HG03565 (cell line): ENCODE results near the gene NR6A1.

Experiments
- ATAC-seq: cut with Tn5 transposase; IDR thresholded peaks from one replicate; pipeline ENCODE4 v1.9.1; 2021; ENCODE audit warnings: mild to moderate bottlenecking, moderate library complexity; ENCODE audit not compliant: unreplicated experiment

The NR6A1 gene

GRCh38 chr9:124730772-124731171, 40.3 kb downstream of the NR6A1 start:
- no peak for ATAC-seq

DNA sequence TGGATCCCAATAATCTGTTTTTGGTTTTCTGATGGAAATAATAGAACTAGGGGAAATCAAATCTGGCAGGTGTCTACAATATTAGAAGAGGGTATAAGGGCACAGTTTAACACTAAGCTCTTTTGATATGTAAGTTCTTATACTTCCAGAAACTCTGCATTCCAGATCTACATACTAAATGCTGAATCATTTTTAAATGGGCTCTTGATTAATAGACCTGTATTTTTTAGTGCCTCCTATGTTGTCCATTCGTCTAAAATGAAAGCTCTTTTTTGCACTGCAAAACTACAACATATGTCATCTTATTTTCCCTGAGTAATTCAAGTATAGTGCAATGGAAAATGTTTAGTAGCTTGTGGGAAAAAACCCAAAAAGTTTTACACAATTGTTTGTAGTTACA, 44.2 kb downstream of the NR6A1 start:
- ATAC-seq = no peak

DNA sequence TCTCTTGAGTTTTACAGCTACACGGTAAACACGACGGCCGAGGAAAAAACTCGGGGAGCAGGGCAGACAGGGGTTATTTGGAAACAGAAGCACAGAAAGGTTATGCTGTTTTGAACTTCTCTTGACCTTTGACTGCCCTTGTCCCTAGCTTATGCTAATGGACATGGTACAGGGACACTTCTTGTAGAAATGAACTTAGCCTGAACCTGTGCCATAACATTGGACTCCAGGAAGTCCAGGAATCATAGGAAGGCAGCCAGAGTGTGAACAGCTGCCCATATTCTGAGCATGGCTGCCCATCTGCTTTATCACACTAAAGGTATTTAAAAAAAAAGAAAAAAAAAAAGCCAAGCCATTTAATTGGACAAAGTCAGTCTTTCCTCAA, 46.1 kb downstream of the NR6A1 start:
- no peak for ATAC-seq

GRCh38 chr9:124724415-124725067, 46.6 kb downstream of the NR6A1 start:
- ATAC-seq = no peak

- no peak for ATAC-seq
Observed at GRCh38 chr9:124723352-124723751, 47.8 kb downstream of the NR6A1 start.

DNA sequence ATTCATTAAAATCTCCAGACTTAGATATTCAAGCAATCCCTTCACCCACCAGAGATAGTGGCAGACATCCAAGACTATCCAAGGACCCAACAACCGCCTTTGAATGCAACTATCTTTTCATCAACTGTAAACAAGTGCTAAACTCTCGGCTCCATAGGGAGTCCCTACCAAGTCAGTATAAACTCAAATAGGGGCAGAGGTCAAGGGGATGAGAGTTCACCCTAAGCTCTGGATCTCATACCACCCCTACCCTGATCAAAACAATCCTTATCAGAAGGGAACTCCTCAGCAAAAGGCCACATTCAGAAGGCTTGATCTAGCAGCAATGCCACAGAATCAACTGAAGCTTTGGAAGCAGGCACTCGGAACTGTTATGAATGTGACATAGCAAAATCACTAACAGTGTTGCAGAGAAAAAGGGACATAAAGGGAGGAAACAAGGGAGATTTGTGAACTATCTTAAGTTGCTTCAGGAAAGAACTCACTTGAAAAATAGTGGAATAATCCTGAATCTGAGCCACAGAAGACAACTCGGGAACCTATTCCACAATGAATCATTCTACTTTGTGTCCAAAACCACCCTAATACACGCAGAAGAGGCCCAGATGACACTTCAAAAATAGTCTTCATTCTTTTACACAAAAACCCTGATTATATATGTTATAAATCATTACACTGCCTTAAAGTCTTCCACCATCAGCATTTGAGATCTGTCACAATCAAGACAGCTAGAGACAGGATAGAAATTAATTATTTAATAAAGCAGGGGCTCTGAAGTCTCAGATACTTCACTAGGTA, 49.8 kb downstream of the NR6A1 start:
- ATAC-seq = no peak

GRCh38 chr9:124720429-124721108, 50.5 kb downstream of the NR6A1 start:
- no peak for ATAC-seq

DNA sequence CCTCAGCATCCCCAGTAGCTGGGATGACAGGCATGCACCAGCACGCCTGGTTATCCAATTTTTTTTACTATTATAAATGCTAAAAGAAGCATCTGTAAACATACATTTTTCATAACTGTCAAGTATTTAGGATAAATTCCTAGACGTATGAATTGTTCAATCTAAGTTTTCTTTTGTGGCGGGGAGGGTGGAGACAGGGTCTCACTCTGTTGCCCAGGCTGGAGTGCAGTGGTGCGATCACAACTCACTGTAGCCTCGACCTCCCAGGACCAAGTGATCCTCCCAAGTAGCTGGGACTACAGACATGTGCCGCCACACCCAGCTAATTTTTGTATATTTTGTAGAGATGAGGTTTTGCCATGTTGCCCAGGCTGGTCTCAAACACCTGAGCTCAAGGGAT, 52.2 kb downstream of the NR6A1 start:
- ATAC-seq = no peak

GRCh38 chr9:124717597-124717996, 53.5 kb downstream of the NR6A1 start:
- ATAC-seq = no peak

GRCh38 chr9:124716808-124717207, 54.3 kb downstream of the NR6A1 start:
- ATAC-seq = no peak

- ATAC-seq = no peak
Observed at GRCh38 chr9:124710766-124711165, 60.3 kb downstream of the NR6A1 start.

DNA sequence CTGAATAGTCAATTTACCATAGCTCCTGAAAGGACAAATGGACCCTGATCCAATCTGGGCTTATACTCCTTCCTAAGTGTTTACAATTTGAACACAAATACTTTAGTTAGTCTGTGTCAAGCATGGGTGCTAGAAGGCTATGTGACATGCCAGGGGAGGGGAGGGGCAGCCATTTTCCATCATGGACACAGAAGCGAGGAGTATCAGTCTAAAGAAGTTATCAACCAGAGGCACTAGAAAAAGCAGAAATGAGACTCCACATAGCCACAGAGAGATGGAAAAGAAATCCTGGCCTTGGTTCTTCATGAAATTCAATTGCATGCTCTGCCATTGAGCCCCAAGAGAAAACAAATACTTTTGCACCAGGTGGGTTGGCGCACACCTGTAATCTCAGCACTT, 61.8 kb downstream of the NR6A1 start:
- no peak for ATAC-seq

- ATAC-seq = no peak
Observed at GRCh38 chr9:124708633-124709291, 62.3 kb downstream of the NR6A1 start.

DNA sequence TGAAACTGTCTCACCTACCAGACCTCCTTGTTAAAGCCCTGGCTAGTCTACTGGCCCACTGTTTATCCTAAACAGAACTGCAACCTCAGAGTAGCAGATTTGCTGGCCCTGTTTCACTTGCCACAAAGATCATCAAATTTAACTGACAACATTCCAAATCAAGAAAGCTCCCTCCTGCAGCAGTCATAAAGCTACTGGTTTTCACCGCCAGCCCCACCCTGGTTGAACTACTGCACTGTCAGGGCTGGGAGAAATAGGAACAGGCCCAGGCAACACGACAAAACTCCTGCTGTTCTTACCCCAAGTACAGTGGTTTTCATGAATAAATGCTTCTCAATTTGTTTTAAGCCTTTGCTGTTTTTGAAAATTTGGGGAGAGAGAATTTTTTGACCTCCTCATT, 63.0 kb downstream of the NR6A1 start:
- ATAC-seq = no peak

- no peak for ATAC-seq
Observed at GRCh38 chr9:124707666-124708065, 63.4 kb downstream of the NR6A1 start.

DNA sequence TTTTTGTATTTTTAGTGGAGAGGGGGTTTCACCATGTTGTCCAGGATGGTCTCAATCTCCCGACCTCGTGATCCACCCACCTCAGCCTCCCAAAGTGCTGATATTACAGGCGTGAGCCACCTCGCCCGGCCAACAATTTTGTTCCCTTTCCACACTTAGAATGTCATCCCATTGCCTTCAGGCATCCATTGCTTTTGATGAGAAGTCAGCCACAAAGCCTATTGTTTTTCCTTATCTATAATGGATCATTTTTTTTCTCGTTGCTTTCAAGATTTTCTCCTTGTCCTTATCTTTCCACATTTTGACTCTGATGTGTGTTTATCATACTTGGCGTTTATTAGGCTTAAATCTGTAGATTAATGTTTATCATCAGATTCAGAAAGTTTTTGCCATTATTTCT, 64.4 kb downstream of the NR6A1 start:
- ATAC-seq = no peak

DNA sequence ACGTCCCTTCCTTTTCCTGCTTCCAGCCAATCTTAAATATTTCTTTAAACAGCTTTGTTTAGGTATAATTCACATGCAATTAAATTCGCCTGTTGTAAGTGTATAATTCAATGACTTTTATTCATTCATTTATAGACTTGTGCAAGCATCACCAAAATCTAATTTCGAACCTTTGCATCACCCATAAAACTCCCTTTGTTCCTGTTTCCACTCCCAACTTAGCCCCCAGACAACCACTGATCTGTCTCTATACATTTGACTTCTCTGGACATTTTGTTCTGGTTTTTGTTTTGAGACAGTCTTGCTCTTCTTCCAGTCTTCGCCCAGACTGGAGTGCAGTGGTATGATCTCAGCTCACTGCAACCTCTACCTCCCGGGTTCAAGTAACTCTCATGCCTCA, 71.5 kb downstream of the NR6A1 start:
- ATAC-seq = no peak

GRCh38 chr9:124698265-124698664, 72.8 kb downstream of the NR6A1 start:
- no peak for ATAC-seq

DNA sequence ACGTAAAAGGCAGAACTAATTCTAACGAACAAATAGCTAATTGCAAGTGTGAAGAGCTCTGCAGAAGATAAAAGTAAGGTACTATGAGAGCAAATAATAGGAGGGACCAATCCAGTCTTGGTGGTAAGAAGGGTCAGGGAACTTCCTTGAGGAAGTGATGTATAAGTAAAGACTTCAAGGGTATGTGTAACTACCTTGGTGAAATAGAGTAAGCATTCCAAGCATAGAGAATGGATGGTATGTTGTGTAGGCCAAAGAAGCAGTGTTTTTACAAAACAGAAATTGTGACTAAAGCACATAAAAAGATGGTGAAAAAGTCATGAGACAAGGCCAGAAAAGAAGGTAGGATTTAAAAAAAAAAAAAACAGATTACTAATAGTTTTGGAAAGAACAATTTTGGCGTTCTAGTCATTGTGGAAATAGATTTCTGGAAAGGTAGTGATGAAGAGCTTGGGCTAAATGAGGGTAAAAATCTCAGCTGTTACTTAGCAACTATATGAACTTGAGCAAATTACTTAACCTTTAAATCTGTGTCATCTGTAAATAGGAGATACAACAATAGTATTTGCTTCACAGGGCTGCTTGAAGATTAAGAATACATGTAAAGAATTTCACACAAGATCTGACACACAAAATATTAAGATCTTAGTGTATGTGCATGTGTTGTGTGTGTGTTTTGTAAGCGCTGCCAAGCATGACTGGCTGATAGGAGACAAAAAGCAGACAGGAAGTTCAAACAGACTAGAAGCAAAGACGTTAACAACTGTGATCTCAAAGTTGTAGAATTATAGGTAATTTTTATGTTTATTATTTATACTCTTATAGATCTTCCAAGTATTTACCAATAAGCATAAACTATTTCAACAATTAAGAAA, 73.5 kb downstream of the NR6A1 start:
- ATAC-seq = no peak

GRCh38 chr9:124696101-124696500, 75.0 kb downstream of the NR6A1 start:
- no peak for ATAC-seq
